GM18951 (cell line): ENCODE data around the gene ST7L.
"Not testable (repeated sequence)": the region's sequence is repeated elsewhere in the genome, so short reads cannot be mapped to it uniquely, and the experiment has no call there.

Experiments
- POLR2A ChIP-seq: IDR thresholded peaks from 4 replicates; pipeline ENCODE4 v1.6.1; 2011; ENCODE audit warnings: mild to moderate bottlenecking; ENCODE audit not compliant: insufficient read length, insufficient read depth; ENCODE audit errors: extremely low read depth
- in situ Hi-C: fragments of 300-500 bp; cut with MboI; formaldehyde crosslinking; loops from one replicate; pipeline ENCODE4 v1.12.0; 2022; ENCODE audit warnings: low sequenced_read_pairs, mixed read lengths, inconsistent platforms; ENCODE audit not compliant: unreplicated experiment

ST7L gene

GRCh38 chr1:112505400-112505785 lies 113.5 kb downstream of the ST7L start:
- in situ Hi-C loops: loop anchor here (10.0 to 25.0 kb wide), 2 partner anchors 109 to 182 kb away; partner anchors contain the start of genes CAPZA1 and ST7L
- TF ChIP-seq POLR2A: no peak

DNA sequence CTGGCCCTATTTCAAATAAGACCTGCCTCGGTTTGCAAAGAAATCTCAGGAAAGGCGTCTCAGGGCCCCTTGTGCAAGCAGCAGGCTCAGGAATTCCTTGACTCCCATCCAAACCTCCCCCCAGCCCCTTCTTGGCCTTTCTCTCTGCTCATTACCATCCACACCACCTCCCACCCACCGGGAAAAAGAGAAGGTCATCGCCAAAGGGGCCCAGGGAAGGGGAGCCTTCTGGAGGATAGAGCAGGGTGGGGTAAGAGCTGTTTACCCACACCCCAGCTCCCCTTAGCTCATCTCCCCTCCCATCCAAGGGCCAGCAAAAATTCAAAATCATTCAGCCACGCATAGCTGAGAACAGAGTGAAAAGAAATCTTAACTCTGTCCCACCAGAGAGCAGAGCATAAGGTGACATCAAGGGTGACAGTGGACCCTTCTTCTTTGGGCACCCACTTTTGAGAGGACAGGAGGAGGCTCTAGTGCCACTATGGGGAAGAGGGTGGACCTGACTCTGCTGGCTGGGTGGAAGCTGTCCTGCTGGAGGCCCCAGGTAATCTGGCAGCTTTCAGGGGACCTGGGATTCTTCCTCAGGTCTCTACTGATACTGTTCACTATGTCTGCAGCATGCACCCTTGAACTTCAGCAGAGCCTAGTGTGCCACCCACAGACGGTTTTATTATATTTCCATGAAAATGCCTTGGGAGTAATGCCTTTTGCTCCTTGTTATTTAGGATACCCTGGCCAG lies 114.1 kb downstream of the ST7L start:
- TF ChIP-seq POLR2A: no peak
- in situ Hi-C loops: loop anchor here (10.0 to 25.0 kb wide), 2 partner anchors 110 to 182 kb away; partner anchors contain the start of genes CAPZA1 and ST7L

- TF ChIP-seq POLR2A: no peak
- in situ Hi-C loops: loop anchor here (10.0 to 25.0 kb wide), 2 partner anchors 111 to 183 kb away; partner anchors contain the start of genes CAPZA1 and ST7L
These were observed 114.8 kb downstream of the ST7L start for GRCh38 chr1:112504001-112504660.

DNA sequence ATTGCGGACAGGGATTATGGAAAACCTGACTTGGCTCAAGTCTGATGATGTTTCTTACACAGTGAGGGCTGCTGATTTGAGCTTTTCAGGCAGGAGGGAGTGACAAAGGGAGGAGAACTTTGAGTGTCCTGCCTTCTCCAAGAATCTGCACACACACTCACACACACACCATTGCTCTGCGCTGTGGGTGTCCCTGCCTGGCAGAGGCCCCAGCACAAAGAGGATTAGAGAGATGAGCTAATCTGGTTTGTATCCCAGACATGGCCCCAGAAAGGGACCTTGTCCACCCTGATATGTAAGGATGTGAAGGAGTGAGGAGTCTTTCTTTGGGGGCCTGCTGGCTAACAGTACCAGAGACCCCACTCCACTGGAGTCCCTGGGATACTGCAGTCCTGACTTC lies 116.1 kb downstream of the ST7L start:
- TF ChIP-seq POLR2A: no peak
- in situ Hi-C loops: loop anchor here (10.0 to 25.0 kb wide), 2 partner anchors 112 to 184 kb away; partner anchors contain the start of genes CAPZA1 and ST7L

- in situ Hi-C loops: loop anchor here (10.0 to 25.0 kb wide), 2 partner anchors 113 to 185 kb away; partner anchors contain the start of genes CAPZA1 and ST7L
- TF ChIP-seq POLR2A: no peak
These were observed 116.9 kb downstream of the ST7L start for GRCh38 chr1:112501810-112502641.

DNA sequence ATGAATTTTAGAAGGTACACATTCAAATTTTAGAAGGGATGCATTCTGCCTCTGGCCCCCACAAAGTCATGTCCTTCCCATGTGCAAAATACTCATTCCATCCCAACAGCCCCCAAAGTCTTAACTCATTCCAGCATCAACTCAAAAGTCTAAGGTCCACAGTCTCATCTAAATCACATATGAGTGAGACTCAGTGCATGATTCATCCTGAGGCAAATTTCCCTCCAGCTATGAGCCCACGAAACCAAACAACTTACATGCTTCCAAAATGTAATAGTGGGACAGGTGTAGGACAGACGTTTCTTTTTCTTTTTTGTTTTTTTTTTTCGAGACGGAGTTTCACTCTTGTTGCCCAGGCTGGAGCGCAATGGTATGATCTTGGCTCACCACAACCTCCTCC lies 122.7 kb downstream of the ST7L start:
- no peak for TF ChIP-seq POLR2A
- in situ Hi-C loops: no loop called here

DNA sequence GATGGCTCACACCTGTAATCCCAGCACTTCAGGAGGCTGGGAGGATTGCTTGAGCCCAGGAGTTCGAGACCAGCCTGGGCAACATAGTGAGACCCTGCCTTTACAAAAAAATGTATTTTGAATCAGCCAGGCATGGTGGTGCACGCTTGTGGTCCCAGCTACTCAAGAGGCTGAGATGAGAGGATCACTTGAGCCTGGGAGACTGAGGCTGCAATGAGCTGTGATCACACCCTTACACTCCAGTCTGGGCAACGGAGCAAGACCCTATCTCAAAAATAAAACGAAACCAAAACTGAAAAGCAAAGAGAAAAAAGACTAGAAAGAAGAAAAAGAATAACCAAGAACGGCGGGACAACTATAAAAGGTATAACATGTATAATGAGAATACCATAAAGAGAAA lies 125.6 kb downstream of the ST7L start:
- no peak for TF ChIP-seq POLR2A
- in situ Hi-C loops: no loop called here

DNA sequence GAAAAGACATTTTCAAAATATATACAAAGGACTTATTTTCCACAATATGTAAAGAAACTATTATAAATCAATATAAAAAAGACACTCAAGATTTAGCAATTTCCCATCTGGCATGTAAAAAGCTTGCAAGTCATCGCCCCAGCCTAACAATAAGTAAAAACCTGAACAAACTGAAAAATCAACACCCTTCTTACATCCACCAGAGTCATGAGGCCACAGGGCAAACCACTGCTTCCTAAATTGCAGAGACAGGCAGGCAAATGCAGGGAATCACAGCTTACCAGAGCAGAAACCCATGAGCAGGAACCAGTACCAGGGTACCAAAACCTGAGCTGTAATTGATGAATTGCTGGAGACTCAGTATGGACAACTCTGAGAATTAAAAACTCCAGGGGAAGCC lies 126.9 kb downstream of the ST7L start:
- TF ChIP-seq POLR2A: no peak

GRCh38 chr1:112488141-112488540 lies 130.8 kb downstream of the ST7L start:
- in situ Hi-C loops: no loop called here
- no peak for TF ChIP-seq POLR2A

More for the DNA sequence above, 126.9 kb downstream of the ST7L start:
- in situ Hi-C loops: no loop called here

- in situ Hi-C loops: not testable (repeated sequence)
These were observed 131.3 kb downstream of the ST7L start for GRCh38 chr1:112487686-112488085.

DNA sequence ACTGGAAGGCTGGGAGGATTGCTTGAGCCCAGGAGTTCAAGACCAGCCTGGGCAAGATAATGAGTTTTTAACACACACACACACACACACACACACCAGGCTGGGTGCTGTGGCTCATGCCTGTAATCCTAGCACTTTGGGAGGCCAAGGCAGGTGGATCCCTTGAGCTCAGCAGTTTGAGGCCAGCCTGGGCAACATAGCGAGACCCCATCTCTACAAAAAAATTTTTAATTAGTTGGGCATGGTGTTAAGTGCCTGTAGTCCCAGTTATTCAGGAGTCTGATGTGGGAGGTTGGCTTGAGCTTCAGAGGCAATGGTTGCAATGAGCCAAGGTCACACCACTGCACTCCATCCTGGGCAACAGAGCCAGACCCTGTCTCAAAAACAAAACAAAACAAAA lies 132.9 kb downstream of the ST7L start:
- in situ Hi-C loops: not testable (repeated sequence)

DNA sequence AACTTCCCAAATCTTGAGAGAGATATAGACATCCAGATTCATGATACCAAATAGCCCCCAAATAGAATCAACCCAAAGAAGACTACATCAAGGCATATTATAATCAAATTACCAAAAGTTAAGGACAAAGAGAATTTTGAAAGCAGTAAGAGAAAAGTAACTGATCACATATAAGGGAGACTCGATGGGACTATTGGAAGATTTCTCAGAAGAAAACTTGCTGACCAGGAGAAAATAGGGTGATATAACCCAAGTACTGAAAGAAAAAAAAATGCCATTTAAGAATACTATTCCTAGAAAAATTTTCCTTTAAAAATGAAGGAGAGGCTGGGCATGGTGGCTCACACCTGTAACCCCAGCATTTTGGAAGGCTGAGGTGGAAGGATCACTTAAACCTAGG lies 140.6 kb downstream of the ST7L start:
- in situ Hi-C loops: no loop called here
- TF ChIP-seq POLR2A: no peak

DNA sequence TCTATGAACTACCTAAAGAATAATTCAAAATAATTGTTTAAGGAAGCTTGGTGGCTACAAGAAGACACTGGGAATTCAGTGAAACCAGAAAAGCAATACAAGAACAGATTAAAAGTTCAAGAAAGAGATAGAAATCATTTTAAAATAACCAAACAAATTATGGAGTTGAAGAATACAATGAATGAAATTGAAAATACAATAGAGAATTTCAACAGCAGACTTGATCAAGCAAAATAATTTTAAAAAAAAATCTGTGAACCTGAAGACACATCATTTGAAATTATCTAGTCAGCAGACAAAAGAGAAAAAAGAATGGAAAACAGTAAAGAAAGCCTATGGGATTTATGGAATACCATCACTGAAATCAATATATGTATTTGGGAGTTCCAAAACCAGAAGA lies 141.4 kb downstream of the ST7L start:
- TF ChIP-seq POLR2A: no peak
- in situ Hi-C loops: no loop called here
